GM21526 (cell line): ENCODE data around the gene CCDC88B.
"Not testable (repeated sequence)": the region's sequence is repeated elsewhere in the genome, so short reads cannot be mapped to it uniquely, and the experiment has no call there.

Experiments used
- ATAC-seq: cut with Tn5 transposase; IDR thresholded peaks from one replicate; pipeline ENCODE4 v1.9.1; 2021; ENCODE audit warnings: moderate library complexity; ENCODE audit not compliant: unreplicated experiment, low FRiP score

The CCDC88B gene

DNA sequence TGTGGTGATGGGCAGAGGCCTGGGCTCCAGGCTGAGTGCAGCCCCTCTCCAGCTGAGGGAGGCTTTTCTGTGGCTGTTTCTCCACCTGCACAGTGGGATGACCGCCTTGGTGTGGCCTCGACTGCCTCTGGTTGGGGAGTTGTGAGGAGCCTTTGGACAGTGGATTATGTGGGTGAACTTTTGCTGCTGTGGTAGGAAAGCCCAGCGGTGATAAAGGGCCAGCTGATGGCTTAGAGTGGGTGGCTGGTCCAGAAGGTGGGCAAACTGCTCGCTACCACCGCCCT lies 36.0 kb upstream of the CCDC88B start:
- peak; percentile 0 for ATAC-seq

DNA sequence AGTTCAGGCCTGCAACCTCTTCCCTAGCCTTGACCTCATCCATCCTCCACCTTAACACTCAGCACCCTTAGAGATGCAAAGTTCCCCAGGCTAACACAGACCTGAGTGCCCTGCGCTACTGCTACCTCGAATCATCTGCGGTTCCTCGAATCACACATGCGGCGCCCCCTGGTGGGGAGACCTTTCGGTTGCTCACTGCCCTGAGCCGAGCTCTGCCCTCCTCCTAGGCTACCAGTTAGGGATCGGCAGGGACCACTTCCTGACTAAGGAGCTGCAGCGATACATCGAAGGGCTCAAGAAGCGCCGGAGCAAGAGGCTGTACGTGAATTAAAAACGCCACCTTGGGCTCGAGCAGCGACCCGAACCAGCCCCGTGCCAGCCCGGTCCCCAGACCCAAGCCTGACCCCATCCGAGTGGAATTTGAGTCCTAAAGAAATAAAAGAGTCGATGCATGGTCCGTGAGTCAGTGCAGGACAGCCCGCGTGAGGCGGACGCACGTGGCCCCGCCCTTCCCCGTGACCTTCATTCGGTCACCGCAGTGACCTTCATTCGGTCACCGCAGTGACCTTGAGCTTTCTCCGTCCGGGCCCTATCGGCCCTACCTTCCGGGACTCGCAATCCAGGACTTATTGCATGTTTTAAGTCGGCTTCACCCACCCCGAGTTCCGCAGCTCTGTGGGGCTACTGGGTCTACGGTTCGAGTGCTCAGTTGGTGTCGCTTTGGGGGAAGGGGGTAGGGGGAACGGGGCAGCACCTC lies 35.5 kb upstream of the CCDC88B start:
- ATAC-seq = peak; percentile 27

DNA sequence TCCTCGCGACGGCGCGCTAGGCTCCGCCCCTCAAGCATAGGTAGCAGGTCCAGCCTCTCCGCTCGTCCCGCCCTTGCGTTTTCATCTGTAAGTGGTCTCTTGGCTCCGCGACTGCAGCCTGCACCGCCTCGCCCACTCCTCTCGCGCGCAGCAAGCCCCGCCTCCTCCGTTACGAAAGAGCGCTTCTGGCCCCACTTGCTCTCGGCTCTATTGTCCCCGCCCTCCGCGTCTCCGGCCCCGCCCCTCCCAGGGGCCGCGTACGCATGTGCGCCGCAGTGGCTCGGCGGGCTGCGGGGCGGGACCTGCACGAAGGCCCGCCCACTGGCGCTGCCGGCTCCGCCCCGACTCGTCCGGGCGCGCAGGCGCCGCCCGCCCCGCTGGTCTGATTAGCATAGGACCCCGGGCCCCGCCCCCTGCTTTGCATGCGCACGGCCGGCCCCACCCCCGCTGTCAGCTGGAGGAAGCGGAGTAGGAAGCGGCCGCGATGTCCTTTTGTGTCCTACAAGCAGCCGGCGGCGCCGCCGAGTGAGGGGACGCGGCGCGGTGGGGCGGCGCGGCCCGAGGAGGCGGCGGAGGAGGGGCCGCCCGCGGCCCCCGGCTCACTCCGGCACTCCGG lies 34.8 kb upstream of the CCDC88B start, which contains the start of gene ESRRA:
Gene ESRRA (plus strand): TSS at position 450 of the 616 bp plus-strand sequence. CDS start 1,656 bp downstream, outside the sequence.
- ATAC-seq = peak; percentile 53

DNA sequence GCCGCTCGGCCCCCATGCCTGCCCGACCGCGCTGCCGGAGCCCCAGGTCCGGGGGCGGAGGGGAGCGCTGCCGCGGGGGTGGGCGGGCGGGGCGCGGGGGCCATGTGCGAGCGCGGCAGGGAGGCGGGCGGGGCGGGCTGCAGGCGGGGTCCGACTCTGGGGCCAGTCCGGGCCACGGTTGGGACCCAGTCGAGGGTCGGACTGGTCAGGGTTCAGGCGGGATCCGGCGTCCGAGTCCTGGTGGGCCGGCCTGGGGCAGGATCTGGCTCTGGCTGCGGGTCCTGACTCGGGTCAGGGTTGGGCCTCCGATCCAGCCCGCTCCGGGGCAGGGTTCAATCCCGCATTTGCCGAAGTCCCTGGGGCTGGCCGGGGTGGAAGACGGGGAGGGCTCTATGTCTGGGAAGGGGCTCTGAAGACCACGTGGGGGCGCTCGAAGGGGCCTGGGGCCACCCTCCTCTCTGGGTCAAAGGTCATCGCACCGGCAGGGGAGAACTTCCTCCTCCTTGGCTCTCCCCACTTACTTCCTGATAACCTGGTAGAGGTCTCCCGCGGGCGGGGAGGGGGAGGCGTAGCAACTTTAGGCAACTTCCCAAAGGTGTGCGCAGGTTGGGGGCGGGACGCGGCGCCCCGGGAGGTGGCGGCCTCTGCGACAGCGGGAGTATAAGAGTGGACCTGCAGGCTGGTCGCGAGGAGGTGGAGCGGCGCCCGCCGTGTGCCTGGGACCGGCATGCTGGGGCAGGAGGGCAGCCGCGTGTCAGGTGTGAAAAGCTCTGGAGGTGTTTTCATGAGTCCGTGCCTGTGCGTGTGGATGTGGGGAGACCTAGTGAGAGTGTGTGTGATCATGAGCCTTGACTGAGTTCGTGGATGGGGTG lies 34.1 kb upstream of the CCDC88B start:
- ATAC-seq = peak; percentile 12

DNA sequence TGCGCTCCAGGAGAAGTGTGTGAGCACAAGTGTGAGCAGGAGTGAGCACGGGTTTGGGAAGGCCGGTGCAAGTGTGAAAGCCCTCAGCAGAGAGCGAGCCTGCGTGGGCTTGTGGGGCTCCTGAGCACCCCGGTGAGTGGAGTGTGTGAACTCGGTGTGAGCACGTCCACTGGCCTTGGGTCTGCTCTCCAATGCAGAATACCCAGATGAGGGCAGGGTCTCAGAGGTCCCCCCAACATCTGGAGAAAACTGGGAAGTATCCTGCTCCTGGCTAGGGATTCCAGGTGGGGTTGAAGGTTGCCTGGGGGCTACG lies 33.5 kb upstream of the CCDC88B start:
- ATAC-seq = no peak

- ATAC-seq = no peak
These were observed 33.0 kb upstream of the CCDC88B start for GRCh38 chr11:64306876-64307622.

- ATAC-seq = not testable (repeated sequence)
These were observed 32.2 kb upstream of the CCDC88B start for GRCh38 chr11:64307795-64308194.

- no peak for ATAC-seq
These were observed 27.1 kb upstream of the CCDC88B start for GRCh38 chr11:64312947-64313346.

GRCh38 chr11:64313491-64314145 lies 26.4 kb upstream of the CCDC88B start:
- ATAC-seq = no peak

DNA sequence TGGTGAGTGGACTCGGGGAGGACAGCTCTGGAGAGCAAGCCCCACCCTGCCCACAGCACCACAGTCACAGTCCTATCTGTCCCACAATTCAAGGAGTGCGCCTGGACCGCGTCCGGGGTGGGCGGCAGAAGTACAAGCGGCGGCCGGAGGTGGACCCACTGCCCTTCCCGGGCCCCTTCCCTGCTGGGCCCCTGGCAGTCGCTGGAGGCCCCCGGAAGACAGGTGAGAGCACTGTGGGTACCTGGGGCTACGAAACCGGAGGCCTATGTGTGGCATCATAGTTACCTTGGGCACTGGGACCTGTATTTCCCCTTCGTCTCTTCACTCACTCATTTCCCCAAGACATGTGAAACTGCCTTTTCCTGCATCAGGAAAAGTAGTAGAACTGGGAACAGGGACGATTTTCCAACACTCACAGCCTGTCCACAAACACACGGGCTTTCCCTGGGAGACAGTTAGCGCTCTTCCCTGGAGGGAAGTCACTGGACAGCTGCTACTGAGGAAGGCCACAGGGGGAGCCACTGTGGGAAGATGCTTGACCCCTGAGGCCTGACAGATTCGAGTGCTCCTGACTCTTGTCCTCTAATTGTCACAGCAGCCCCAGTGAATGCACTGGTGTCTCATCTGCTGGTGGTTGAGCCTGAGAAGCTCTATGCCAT lies 25.7 kb upstream of the CCDC88B start:
- ATAC-seq = no peak

DNA sequence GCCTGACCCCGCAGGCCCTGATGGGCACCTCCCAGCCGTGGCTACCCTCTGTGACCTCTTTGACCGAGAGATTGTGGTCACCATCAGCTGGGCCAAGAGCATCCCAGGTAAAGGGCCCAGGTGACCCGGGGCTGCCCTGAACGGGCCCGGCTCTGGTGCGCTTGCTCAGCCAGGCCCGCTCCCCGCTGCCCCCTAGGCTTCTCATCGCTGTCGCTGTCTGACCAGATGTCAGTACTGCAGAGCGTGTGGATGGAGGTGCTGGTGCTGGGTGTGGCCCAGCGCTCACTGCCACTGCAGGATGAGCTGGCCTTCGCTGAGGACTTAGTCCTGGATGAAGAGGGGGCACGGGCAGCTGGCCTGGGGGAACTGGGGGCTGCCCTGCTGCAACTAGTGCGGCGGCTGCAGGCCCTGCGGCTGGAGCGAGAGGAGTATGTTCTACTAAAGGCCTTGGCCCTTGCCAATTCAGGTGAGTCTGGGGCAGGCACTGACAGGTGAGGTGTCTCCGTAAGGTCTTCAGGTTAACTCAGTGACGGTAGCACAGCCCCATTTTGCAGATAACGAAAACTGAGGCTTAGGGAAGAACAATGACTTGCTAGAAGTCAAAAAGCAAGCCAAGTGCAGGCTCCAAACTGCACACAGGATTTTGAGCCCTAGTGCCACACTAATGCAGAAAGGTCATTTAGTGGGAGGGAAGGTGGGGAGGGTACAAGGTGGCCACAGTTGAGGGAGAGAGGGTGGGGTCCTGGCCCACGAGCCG lies 25.0 kb upstream of the CCDC88B start:
- no peak for ATAC-seq

DNA sequence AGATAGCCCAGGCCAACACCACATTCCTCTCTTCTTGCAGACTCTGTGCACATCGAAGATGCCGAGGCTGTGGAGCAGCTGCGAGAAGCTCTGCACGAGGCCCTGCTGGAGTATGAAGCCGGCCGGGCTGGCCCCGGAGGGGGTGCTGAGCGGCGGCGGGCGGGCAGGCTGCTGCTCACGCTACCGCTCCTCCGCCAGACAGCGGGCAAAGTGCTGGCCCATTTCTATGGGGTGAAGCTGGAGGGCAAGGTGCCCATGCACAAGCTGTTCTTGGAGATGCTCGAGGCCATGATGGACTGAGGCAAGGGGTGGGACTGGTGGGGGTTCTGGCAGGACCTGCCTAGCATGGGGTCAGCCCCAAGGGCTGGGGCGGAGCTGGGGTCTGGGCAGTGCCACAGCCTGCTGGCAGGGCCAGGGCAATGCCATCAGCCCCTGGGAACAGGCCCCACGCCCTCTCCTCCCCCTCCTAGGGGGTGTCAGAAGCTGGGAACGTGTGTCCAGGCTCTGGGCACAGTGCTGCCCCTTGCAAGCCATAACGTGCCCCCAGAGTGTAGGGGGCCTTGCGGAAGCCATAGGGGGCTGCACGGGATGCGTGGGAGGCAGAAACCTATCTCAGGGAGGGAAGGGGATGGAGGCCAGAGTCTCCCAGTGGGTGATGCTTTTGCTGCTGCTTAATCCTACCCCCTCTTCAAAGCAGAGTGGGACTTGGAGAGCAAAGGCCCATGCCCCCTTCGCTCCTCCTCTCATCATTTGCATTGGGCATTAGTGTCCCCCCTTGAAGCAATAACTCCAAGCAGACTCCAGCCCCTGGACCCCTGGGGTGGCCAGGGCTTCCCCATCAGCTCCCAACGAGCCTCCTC lies 24.1 kb upstream of the CCDC88B start:
- not testable (repeated sequence) for ATAC-seq

DNA sequence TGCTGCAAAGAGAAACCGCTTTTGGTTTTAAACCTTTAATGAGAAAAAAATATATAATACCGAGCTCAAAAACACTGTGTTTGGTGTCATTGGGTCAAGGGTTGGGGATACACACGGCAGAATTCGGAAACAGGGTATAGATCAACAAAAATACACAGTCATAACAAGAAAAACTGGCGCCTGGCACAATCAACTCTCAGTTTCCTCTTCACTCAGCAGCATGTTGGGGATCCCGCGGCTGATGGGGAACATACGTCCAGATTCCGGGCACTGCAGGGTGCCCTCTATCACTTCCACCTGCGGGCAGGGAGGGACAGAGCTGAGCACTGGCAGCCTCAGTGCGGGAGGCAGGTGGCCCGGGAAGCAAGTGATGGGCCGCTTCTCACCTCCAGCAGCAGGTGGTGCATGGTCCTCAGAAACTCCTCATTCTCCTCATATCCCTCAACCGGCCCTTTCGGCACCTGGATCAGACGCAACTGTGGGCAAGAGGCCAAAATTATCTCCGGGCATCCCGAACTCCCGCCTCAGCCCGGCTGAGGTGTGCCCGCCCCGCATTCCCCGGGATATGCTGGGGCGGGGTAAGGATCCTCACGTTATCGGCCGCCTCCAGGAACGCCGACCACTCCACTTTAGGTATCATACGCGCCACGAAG lies 23.2 kb upstream of the CCDC88B start:
- peak; percentile 3 for ATAC-seq

GRCh38 chr11:64317325-64317960 lies 22.6 kb upstream of the CCDC88B start, which contains the start of gene TRMT112:
TSS of gene TRMT112 (minus strand) at chr11:64317559. CDS start at chr11:64317526, 33 bp downstream.
- ATAC-seq = peak; percentile 48

- peak; percentile 60 for ATAC-seq
These were observed 21.8 kb upstream of the CCDC88B start, which contains the start of gene PRDX5 for GRCh38 chr11:64317961-64318765. TSS of gene PRDX5 (plus strand) at chr11:64318121. CDS start at chr11:64318216, 95 bp downstream.
